HG03432 (cell line): ENCODE measurements around the gene RGS6.
A peak's percentile ranks its signal among the peaks of the same experiment; 100 is the strongest.

Experiments used
- ATAC-seq: cut with Tn5 transposase; IDR thresholded peaks from one replicate; pipeline ENCODE4 v1.9.1; 2021; ENCODE audit warnings: mild to moderate bottlenecking, moderate library complexity; ENCODE audit not compliant: unreplicated experiment

RGS6 gene

DNA sequence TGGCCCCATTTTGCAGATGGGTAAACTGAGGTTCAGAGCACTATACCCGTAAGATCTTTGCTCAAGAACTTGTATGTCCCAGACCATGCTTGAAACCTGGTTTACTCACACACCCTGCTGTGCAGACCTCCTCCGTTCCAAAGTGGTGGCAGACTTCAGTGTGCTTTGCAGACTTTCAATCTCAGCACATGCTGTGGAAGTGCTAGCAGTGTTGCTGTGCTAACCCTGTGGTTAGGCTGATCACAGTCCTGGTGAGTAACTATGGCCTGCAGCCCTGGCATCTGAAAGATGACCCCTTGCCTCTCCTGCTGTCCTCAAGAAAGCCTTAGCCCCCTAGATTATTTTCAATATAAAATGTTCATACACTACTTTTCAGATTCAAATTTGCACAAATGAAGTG lies 511.0 kb downstream of the RGS6 start:
- ATAC-seq, result no peak

GRCh38 chr14:72443991-72444441 lies 511.8 kb downstream of the RGS6 start:
- no peak for ATAC-seq

DNA sequence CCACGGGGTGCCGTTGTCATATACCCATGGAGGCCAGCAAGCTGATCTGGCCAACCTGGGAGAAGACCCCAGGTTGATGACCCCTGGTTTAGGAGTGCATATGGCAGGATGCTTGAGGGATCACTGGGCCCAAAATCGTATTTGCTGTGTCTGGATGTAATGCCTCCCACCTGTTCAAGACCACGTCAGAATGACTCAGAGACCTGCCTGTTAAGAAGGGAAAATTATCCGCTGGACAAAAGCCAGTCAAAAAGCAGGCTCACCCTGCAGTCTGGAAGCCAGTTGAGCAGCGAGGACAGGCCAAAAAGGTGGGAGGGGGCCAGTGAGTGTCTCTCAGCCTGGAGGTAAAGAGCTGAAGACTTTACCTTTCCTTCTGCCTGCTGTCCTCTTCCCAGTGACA lies 512.5 kb downstream of the RGS6 start:
- ATAC-seq, result no peak

DNA sequence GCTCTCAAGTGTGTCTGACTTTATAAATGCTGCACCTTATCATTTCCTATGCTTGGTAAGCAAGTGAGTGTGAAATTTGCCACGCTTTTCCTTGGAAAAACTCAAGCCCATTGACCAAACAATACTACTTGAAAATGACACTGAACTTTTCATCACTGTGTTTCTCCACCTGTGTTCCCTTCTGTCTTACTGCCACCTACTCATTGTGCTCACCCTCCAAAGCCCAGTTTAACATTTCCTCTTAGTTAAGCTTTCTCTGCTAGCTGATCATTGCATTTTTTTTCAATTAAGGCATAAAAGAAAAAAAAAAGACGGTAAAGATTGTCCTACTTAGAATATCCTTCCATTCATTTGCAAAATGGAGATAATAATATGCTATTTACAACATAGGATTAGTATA lies 516.0 kb downstream of the RGS6 start:
- no peak for ATAC-seq

- no peak for ATAC-seq
These were observed 518.3 kb downstream of the RGS6 start for GRCh38 chr14:72450473-72451044.

DNA sequence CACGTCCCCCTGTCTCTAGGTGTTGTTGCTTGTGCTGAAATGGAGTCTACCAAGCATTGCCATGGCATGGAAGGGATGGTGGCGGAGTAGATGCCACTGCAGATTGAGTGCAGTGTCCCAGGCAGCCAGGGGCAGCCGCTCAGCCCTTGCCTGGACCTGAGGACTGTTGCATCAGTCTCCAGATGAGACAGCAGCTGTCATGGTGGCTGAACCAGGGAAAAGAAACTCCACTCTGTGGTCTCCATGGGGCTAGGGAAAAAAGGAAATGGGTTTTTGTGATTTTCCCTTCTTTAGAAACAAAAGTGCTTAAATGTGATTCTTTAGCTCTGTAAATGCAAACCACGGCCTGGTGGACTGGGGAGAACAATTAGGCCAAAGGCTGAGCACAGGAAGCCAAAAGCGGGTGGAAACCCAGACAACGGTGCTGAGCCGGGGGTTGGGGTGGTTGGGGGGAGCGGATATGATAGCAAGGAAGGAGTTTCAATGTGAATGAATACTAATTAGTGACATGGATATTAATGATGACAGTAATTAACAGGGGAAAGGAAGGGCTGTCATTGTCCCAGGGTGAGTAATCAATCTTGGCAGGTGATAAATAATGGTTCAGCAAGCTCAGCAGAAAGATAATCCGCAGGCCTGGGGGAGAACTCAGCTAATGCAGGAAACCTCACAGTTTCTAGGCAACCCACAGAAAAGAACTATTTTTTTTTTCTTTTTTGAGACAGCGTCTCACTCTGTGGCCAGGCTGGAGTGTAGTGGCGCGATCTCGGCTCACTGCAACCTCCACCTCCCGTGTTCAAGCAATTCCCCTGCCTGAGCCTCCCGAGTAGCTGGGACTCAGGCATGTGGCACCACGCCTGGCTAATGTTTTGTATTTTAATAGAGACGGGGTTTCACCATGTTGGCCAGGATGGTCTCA lies 519.1 kb downstream of the RGS6 start:
- ATAC-seq, result peak; percentile 67

DNA sequence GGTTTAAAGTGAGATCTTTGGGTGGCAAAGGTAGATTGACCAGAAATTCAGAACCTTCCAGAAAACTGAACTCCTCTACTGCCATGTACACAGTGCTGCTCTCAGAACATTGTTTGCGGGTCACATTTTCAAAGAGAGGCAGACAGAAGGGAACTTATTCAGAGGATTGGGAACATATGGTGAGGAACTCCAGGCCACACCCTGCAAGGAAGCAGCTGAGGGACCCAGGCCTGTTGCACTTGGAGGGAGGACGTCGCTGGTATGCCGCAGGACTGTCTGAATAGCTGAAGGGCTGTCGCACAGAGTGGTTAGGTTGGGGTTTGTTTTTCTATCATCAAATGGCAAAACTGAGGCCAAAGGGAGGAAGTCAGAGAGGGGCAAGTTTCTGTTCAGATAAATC lies 520.5 kb downstream of the RGS6 start:
- ATAC-seq, result no peak

- no peak for ATAC-seq
These were observed 522.3 kb downstream of the RGS6 start for GRCh38 chr14:72454388-72455160.

DNA sequence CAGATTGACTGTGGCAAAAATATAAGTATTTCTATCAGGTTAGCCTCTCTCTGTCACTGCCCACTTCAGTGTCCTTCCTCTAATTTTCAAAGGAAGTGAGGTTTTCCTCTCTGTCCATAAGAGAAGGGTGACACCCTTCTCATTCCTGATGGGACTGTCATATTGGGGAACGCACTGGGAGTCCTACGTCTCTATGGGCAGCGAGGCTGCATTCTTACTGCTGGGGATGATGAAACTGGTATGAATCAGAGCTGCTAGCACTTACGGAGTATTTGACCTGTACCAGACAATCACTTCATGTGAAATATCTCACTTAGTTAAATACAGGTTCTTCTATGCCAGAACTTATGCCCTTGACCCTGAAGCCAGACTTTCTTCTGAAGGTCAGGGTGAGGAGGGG lies 525.4 kb downstream of the RGS6 start:
- ATAC-seq, result no peak

- ATAC-seq, result no peak
These were observed 529.8 kb downstream of the RGS6 start for GRCh38 chr14:72462056-72462455.

DNA sequence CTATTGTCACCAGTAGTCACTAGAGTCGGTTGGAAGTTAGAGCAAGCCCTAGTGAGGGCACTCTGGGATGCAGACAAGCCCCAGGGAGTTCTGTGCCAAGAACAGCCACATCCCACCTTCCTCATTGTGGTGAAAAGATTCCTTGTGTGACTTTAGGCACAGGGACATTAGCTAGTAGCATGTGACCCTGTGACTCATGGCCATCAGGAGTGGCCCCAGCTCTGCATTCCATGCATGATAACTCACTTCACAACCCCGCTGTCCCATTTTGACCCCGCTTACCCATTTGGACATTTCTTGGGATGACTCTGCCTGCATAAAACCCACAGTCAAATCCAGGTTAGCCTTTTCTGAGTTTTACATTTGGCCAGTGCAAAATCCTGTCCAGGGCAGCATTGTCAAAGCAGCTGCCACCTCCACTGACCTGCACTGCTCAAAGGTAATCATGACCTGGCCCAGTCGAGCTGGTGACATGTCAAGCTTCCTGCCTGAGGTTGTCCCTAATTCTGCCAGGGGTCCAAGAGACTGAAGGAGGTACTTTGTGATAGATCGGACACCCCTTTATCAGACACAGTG lies 531.1 kb downstream of the RGS6 start:
- ATAC-seq, result no peak

DNA sequence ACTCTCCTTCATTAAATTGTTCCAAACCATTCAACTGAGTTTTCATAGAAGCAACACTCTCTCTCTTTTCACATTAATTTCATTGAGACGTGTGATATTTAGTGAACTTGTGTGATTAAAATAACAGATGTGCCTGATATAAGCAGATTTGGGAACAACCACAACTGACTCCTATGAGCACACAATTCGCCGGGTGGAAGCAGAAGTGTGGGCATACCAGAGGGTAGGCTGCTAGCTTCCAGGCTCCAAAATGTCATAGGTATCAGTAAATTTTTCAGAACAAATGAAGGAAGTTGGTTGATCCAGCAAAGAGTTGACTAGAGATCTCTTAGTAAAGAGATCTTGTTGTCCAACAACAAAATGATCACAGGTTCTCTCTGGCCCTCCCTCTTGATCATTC lies 532.0 kb downstream of the RGS6 start:
- no peak for ATAC-seq

- ATAC-seq, result no peak
These were observed 534.1 kb downstream of the RGS6 start for GRCh38 chr14:72466325-72466724.

- ATAC-seq, result no peak
These were observed 539.1 kb downstream of the RGS6 start for GRCh38 chr14:72471346-72471745.

DNA sequence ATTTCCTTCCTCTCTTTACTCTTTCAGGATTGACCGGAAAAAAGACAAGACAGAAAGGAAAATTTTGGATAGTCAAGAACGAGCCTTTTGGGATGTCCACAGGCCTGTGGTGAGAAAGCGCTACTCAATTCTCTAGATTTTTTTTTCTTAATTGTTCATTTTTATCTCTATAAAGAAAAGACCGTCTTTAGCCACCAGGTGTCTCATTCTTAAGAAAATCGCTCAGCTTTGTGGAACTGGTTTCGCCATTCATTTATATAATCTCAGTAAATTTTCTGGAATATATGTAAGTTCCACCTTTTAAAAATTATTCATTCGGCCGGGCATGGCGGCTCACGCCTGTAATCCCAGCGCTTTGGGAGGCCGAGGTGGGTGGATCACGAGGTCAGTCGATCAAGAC lies 540.6 kb downstream of the RGS6 start:
- no peak for ATAC-seq

DNA sequence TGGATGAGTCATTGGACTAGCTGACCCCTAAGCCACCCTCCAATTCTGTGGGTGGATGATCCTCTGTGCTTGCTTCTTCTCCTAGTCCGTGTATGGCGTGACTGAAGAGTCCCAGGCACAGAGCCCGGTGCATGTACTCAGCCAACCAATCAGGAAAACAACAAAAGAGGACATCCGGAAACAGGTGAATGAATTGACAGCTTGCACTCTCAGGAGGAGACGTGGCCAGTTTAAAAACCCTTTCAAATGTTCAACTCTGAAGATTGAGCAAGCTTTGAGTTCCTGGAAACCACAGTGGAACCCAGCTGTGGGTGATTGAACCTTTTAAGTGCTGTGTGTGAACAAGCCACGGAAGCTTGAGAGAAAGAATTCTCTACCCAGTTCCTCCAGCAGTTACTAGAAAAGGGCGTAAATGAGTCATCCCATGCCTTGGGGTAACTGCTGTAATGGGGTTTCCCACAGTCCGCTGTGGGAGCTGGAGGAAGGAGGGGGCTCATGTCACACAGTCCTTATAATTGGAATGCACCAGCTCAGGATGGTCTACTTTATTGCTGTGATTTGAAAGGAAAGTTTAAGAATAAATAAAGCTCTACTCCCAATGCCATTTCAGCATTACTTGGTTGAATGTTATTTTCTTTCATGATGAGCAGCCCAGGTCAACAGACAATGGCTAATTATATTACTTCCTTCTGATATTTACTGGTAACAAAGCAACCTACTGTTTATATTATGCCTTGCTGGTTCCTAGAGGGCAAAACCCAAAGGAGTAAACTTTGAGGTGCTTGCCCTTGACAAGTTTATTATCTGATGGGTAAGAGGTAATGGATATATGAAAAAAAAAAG lies 544.6 kb downstream of the RGS6 start:
- ATAC-seq, result peak; percentile 85

- peak; percentile 10 for ATAC-seq
These were observed 545.3 kb downstream of the RGS6 start for GRCh38 chr14:72477578-72477977.

- no peak for ATAC-seq
These were observed 546.3 kb downstream of the RGS6 start for GRCh38 chr14:72478471-72478893.

GRCh38 chr14:72479461-72479931 lies 547.3 kb downstream of the RGS6 start:
- ATAC-seq, result no peak
